Measurements from ENCODE around the gene TNKS1BP1. TPM values are rescaled to one million over a fixed set of nuclear protein-coding genes. Genes with fewer than 3 reads are reported as not detected.

TNKS1BP1 gene
- total RNA-seq, 1 donor from 2014 or later: 11.7 TPM

DNA sequence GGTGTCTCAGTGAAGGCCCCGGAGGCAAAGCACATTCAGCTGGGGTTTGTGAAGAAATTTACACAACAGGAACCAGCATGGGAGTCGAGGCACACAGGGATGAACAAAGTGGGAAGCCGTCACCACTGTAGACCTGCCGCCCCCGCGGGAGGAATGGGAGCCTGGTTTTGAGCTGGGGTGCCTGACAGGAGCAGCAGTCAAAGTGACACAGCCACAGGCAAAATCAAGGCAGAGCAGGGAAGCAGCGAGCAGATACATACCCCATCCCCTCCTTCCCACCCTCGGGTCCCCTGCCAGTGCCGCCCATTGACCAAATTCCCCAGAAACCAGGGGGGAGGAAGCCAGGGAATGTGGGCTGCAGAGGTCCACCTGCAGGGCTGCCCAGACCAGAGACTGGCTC, 34.2 kb upstream of the TNKS1BP1 start:
- no peak overlapping the region for H3K27ac ChIP-seq
- H3K27me3 ChIP-seq: no peaks in the 10 kb centered on the region
- no peak overlapping the region for H3K4me3 ChIP-seq
- H3K27ac Mint-ChIP-seq: peak overlapping the region; percentile 36
- no peaks in the 10 kb centered on the region for H4K20me1 ChIP-seq (ENCODE audit: low read depth)
- H2AFZ ChIP-seq (replicated peaks): peak overlapping the region; percentile 42
- H3K36me3 Mint-ChIP-seq: no peaks in the 10 kb centered on the region
- H3K9ac ChIP-seq: no peak overlapping the region
- H3K4me1 Mint-ChIP-seq: peaks cover 23% of the 10 kb centered on the region
- peaks cover 10% of the 10 kb centered on the region for H3F3A ChIP-seq (ENCODE audit: low read depth)
- peaks cover 15% of the 10 kb centered on the region for H3K27me3 Mint-ChIP-seq (ENCODE audit: insufficient read depth, low read depth)
- no peak overlapping the region for H3K4me3 Mint-ChIP-seq
- TF ChIP-seq EZH2phosphoT487 (IDR thresholded peaks at IDR 0.05) (no peak), EZH2 (IDR thresholded peaks at IDR 0.05) (no peak), CTCF (IDR thresholded peaks at IDR 0.05) (no peak)
- no peak overlapping the region for H3K4me2 ChIP-seq
- peaks cover 7% of the 10 kb centered on the region for H3K9me3 Mint-ChIP-seq
- H3K9me3 ChIP-seq (ENCODE audit: low read depth): no peaks in the 10 kb centered on the region
- H3K36me3 ChIP-seq: no peaks in the 10 kb centered on the region
- H3K79me2 ChIP-seq (ENCODE audit: low read depth): no peaks in the 10 kb centered on the region
- DNase-seq (ENCODE audit: low spot score): no peak
- H3K4me1 ChIP-seq: peaks cover 24% of the 10 kb centered on the region

- peak overlapping the region; percentile 42 for H2AFZ ChIP-seq (replicated peaks)
- DNase-seq (ENCODE audit: low spot score): no peak
- TF ChIP-seq EZH2phosphoT487 (IDR thresholded peaks at IDR 0.05) (no peak), EZH2 (IDR thresholded peaks at IDR 0.05) (no peak), CTCF (IDR thresholded peaks at IDR 0.05) (no peak)
- H3K4me1 ChIP-seq: peaks cover 28% of the 10 kb centered on the region
- H3K9me3 ChIP-seq (ENCODE audit: low read depth): no peaks in the 10 kb centered on the region
- H3K27me3 ChIP-seq: no peaks in the 10 kb centered on the region
- peaks cover 14% of the 10 kb centered on the region for H3F3A ChIP-seq (ENCODE audit: low read depth)
- H3K27ac ChIP-seq: no peak overlapping the region
- no peak overlapping the region for H3K4me3 ChIP-seq
- H3K4me3 Mint-ChIP-seq: no peak overlapping the region
- peaks cover 15% of the 10 kb centered on the region for H3K27me3 Mint-ChIP-seq (ENCODE audit: insufficient read depth, low read depth)
- peaks cover 27% of the 10 kb centered on the region for H3K4me1 Mint-ChIP-seq
- no peaks in the 10 kb centered on the region for H3K36me3 ChIP-seq
- peaks cover 7% of the 10 kb centered on the region for H3K9me3 Mint-ChIP-seq
- H3K9ac ChIP-seq: no peak overlapping the region
- H3K4me2 ChIP-seq: no peak overlapping the region
- H4K20me1 ChIP-seq (ENCODE audit: low read depth): no peaks in the 10 kb centered on the region
- no peaks in the 10 kb centered on the region for H3K36me3 Mint-ChIP-seq
- peak overlapping the region; percentile 36 for H3K27ac Mint-ChIP-seq
- H3K79me2 ChIP-seq (ENCODE audit: low read depth): no peaks in the 10 kb centered on the region
Measured at GRCh38 chr11:57358543-57358961, 33.8 kb upstream of the TNKS1BP1 start.

GRCh38 chr11:57357856-57358255, 33.1 kb upstream of the TNKS1BP1 start:
- Histone ChIP-seq H3K27ac (no peak overlapping the region), H3K79me2 (ENCODE audit: low read depth) (no peaks in the 10 kb centered on the region), H3K4me1 (peaks cover 35% of the 10 kb centered on the region), H3K9me3 (ENCODE audit: low read depth) (no peaks in the 10 kb centered on the region), H3F3A (ENCODE audit: low read depth) (peaks cover 21% of the 10 kb centered on the region), H3K27me3 (no peaks in the 10 kb centered on the region), H4K20me1 (ENCODE audit: low read depth) (no peaks in the 10 kb centered on the region), H3K9ac (no peak overlapping the region), H3K4me3 (no peak overlapping the region), H3K36me3 (no peaks in the 10 kb centered on the region), H3K4me2 (no peak overlapping the region), H2AFZ (replicated peaks) (no peak overlapping the region)
- H3K4me1 Mint-ChIP-seq: peaks cover 34% of the 10 kb centered on the region
- peaks cover 15% of the 10 kb centered on the region for H3K27me3 Mint-ChIP-seq (ENCODE audit: insufficient read depth, low read depth)
- no peak for DNase-seq (ENCODE audit: low spot score)
- H3K27ac Mint-ChIP-seq: no peak overlapping the region
- no peaks in the 10 kb centered on the region for H3K36me3 Mint-ChIP-seq
- H3K4me3 Mint-ChIP-seq: no peak overlapping the region
- no peak for TF ChIP-seq EZH2 (IDR thresholded peaks at IDR 0.05)
- no peak for TF ChIP-seq EZH2phosphoT487 (IDR thresholded peaks at IDR 0.05)
- no peak for TF ChIP-seq CTCF (IDR thresholded peaks at IDR 0.05)
- peaks cover 4% of the 10 kb centered on the region for H3K9me3 Mint-ChIP-seq
